ENCODE measurements around the gene CTXN1.
"Not testable (repeated sequence)": the region's sequence is repeated elsewhere in the genome, so short reads cannot be mapped to it uniquely, and the experiment has no call there.

CTXN1 gene

GRCh38 chr19:7934766-7935165, 8.8 kb upstream of the CTXN1 start:
- Mint-ChIP-seq H3K36me3 (ENCODE audit: low read depth) (peaks cover 18% of the 10 kb centered on the region), H3K27me3 (ENCODE audit: low read depth) (no peaks in the 10 kb centered on the region), H3K27ac (no peak overlapping the region), H3K4me1 (ENCODE audit: low read depth) (no peaks in the 10 kb centered on the region), H3K9me3 (no peaks in the 10 kb centered on the region), H3K4me3 (no peak overlapping the region)
- no peak for DNase-seq (ENCODE audit: low spot score)

- Mint-ChIP-seq H3K27ac (no peak overlapping the region), H3K36me3 (ENCODE audit: low read depth) (peaks cover 18% of the 10 kb centered on the region), H3K4me1 (ENCODE audit: low read depth) (no peaks in the 10 kb centered on the region), H3K9me3 (no peaks in the 10 kb centered on the region), H3K4me3 (no peak overlapping the region), H3K27me3 (ENCODE audit: low read depth) (no peaks in the 10 kb centered on the region)
- DNase-seq (ENCODE audit: low spot score): no peak
Measured at GRCh38 chr19:7933828-7934725, 8.1 kb upstream of the CTXN1 start.

- Mint-ChIP-seq H3K27me3 (ENCODE audit: low read depth) (no peaks in the 10 kb centered on the region), H3K9me3 (no peaks in the 10 kb centered on the region), H3K4me3 (no peak overlapping the region), H3K36me3 (ENCODE audit: low read depth) (peaks cover 16% of the 10 kb centered on the region), H3K4me1 (ENCODE audit: low read depth) (peaks cover under 1% of the 10 kb centered on the region), H3K27ac (no peak overlapping the region)
- DNase-seq (ENCODE audit: low spot score): no peak
Measured at GRCh38 chr19:7933411-7933810, 7.5 kb upstream of the CTXN1 start.

- H3K27me3 Mint-ChIP-seq (ENCODE audit: low read depth): no peaks in the 10 kb centered on the region
- DNase-seq (ENCODE audit: low spot score): no peak
- no peaks in the 10 kb centered on the region for H3K9me3 Mint-ChIP-seq
- peaks cover 2% of the 10 kb centered on the region for H3K4me1 Mint-ChIP-seq (ENCODE audit: low read depth)
- no peak overlapping the region for H3K27ac Mint-ChIP-seq
- peaks cover 18% of the 10 kb centered on the region for H3K36me3 Mint-ChIP-seq (ENCODE audit: low read depth)
- H3K4me3 Mint-ChIP-seq: no peak overlapping the region
Measured at GRCh38 chr19:7932930-7933300, 7.0 kb upstream of the CTXN1 start.

GRCh38 chr19:7932276-7932929, 6.5 kb upstream of the CTXN1 start:
- Mint-ChIP-seq H3K27me3 (ENCODE audit: low read depth) (no peaks in the 10 kb centered on the region), H3K27ac (no peak overlapping the region), H3K9me3 (no peaks in the 10 kb centered on the region), H3K36me3 (ENCODE audit: low read depth) (peaks cover 17% of the 10 kb centered on the region), H3K4me3 (no peak overlapping the region), H3K4me1 (ENCODE audit: low read depth) (peaks cover 2% of the 10 kb centered on the region)
- DNase-seq (ENCODE audit: low spot score): no peak

GRCh38 chr19:7931221-7932061, 5.5 kb upstream of the CTXN1 start:
- peaks cover 15% of the 10 kb centered on the region for H3K36me3 Mint-ChIP-seq (ENCODE audit: low read depth)
- H3K27me3 Mint-ChIP-seq (ENCODE audit: low read depth): no peaks in the 10 kb centered on the region
- DNase-seq (ENCODE audit: low spot score): no peak
- no peak overlapping the region for H3K27ac Mint-ChIP-seq
- H3K4me3 Mint-ChIP-seq: no peak overlapping the region
- peaks cover 2% of the 10 kb centered on the region for H3K4me1 Mint-ChIP-seq (ENCODE audit: low read depth)
- H3K9me3 Mint-ChIP-seq: no peaks in the 10 kb centered on the region

GRCh38 chr19:7930765-7931164, 4.8 kb upstream of the CTXN1 start:
- H3K4me1 Mint-ChIP-seq (ENCODE audit: low read depth): peaks cover 2% of the 10 kb centered on the region
- peaks cover 10% of the 10 kb centered on the region for H3K36me3 Mint-ChIP-seq (ENCODE audit: low read depth)
- no peaks in the 10 kb centered on the region for H3K9me3 Mint-ChIP-seq
- no peak overlapping the region for H3K4me3 Mint-ChIP-seq
- H3K27me3 Mint-ChIP-seq (ENCODE audit: low read depth): no peaks in the 10 kb centered on the region
- DNase-seq (ENCODE audit: low spot score): no peak
- H3K27ac Mint-ChIP-seq: no peak overlapping the region

- DNase-seq (ENCODE audit: low spot score); H3K27ac Mint-ChIP-seq; H3K36me3 Mint-ChIP-seq (ENCODE audit: low read depth); H3K4me1 Mint-ChIP-seq (ENCODE audit: low read depth); H3K9me3 Mint-ChIP-seq; H3K27me3 Mint-ChIP-seq (ENCODE audit: low read depth); H3K4me3 Mint-ChIP-seq: not testable (repeated sequence)
Measured at GRCh38 chr19:7930030-7930429, 4.1 kb upstream of the CTXN1 start.

- no peaks in the 10 kb centered on the region for H3K9me3 Mint-ChIP-seq
- DNase-seq (ENCODE audit: low spot score): peak; percentile 39
- peaks cover 6% of the 10 kb centered on the region for H3K4me1 Mint-ChIP-seq (ENCODE audit: low read depth)
- no peaks in the 10 kb centered on the region for H3K27me3 Mint-ChIP-seq (ENCODE audit: low read depth)
- H3K27ac Mint-ChIP-seq: no peak overlapping the region
- no peak overlapping the region for H3K4me3 Mint-ChIP-seq
- peaks cover 7% of the 10 kb centered on the region for H3K36me3 Mint-ChIP-seq (ENCODE audit: low read depth)
Measured at GRCh38 chr19:7928741-7929701, 3.1 kb upstream of the CTXN1 start.

GRCh38 chr19:7928334-7928706, 2.4 kb upstream of the CTXN1 start:
- Mint-ChIP-seq H3K4me3 (no peak overlapping the region), H3K9me3 (no peaks in the 10 kb centered on the region), H3K36me3 (ENCODE audit: low read depth) (peaks cover 7% of the 10 kb centered on the region), H3K4me1 (ENCODE audit: low read depth) (peaks cover 6% of the 10 kb centered on the region), H3K27me3 (ENCODE audit: low read depth) (no peaks in the 10 kb centered on the region), H3K27ac (no peak overlapping the region)
- no peak for DNase-seq (ENCODE audit: low spot score)

- Mint-ChIP-seq H3K4me1 (ENCODE audit: low read depth) (peaks cover 10% of the 10 kb centered on the region), H3K27me3 (ENCODE audit: low read depth) (no peaks in the 10 kb centered on the region), H3K9me3 (no peaks in the 10 kb centered on the region), H3K27ac (no peak overlapping the region), H3K36me3 (ENCODE audit: low read depth) (peaks cover 11% of the 10 kb centered on the region), H3K4me3 (no peak overlapping the region)
- no peak for DNase-seq (ENCODE audit: low spot score)
Measured at GRCh38 chr19:7927605-7928333, 1.8 kb upstream of the CTXN1 start.

GRCh38 chr19:7926727-7927604, 1.0 kb upstream of the CTXN1 start:
- no peaks in the 10 kb centered on the region for H3K27me3 Mint-ChIP-seq (ENCODE audit: low read depth)
- H3K36me3 Mint-ChIP-seq (ENCODE audit: low read depth): peaks cover 11% of the 10 kb centered on the region
- H3K4me3 Mint-ChIP-seq: peak overlapping the region; percentile 67
- H3K4me1 Mint-ChIP-seq (ENCODE audit: low read depth): peaks cover 10% of the 10 kb centered on the region
- no peak overlapping the region for H3K27ac Mint-ChIP-seq
- H3K9me3 Mint-ChIP-seq: no peaks in the 10 kb centered on the region
- no peak for DNase-seq (ENCODE audit: low spot score)

Measured in T-helper 2 cell treated with Interferon-gamma antibody and Interleukin-4, amounts not matched to agents 5 μg/mL and 100 μg/mL, for 36 hours (primary cell).